ENCODE results near the gene MS4A13.
"Not testable (repeated sequence)": the region's sequence is repeated elsewhere in the genome, so short reads cannot be mapped to it uniquely, and the experiment has no call there.

Gene MS4A13

DNA sequence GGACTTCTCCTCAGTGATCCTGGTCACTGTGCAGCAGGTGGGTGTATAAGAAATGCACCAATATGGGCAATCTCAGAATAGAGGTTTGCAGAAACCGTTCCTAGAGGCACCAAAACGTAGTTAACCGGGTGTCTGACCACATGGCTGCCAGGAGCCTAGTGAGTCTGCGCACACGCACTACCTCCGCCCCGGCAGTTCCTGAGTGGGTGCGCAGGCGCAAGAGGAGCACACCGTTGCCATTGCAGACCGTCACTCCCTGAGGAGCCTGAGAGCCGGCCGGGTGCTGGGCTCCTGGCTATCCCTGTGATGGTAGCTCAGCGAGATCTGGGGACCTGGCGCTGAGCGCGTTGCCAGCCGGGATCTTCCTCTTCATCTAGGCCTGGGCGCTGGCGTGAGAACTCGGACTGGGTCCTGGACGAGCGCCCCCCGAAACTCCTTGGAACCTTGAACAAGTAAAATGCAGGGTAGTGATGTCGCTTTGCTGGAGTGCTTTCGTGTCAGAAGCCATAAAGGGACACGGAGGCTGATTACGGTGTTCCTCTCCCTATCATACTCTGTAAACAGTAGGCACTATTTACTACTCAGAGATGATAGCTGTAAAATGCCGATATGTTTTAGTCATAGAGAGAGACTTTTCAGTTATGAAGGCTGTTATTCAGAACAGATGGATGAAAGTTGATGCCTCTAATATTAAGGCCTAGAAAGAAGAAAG lies at the start of gene MS4A13:
MS4A13 (plus strand) TSS at position 249 of the 712 bp plus-strand sequence. CDS start 2,692 bp downstream, outside the sequence.
- DNase-seq: no peak

GRCh38 chr11:60468829-60469228 lies 46.4 kb upstream of the MS4A13 start:
- DNase-seq: no peak

- DNase-seq: no peak
These were observed 45.5 kb upstream of the MS4A13 start for GRCh38 chr11:60469723-60470122.

DNA sequence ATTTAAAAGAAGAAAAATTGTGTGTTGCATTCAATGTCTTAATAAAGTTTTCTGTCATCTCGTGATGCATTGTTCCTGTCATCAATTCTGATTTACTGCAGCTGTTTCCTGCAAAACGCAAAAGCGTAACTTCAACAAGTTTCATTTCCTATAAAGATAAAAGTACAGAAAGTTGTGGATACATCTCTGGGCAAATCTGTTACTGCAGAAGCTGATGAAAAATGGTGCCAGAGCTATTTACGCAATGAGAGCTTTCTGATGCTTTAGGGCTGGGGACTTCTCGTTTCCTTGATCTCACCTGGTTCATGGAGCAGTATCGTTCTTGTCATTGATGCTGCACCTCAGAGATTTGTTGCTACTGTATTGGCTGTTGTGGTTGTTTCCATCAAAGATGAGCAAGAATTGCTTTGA lies 38.2 kb upstream of the MS4A13 start:
- DNase-seq: no peak

DNA sequence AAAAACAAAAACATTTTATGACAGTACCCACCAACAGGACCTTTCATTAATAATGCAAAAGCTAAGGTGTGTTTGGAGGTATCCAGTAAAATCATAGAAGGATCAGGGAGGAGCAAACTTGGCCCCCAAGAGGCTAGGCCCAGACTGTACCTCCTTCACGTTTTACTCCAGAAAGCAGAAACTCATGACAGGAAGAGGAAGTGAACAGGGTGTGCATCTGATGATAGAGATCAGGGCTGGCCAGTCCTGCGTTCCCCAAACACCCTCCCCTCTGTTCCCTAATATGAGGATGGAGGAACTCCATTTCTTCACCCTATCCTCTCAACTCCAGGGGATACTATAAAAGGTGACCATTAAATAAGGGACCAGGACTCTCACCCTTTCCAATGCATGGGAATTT lies 32.8 kb upstream of the MS4A13 start:
- DNase-seq: no peak

DNA sequence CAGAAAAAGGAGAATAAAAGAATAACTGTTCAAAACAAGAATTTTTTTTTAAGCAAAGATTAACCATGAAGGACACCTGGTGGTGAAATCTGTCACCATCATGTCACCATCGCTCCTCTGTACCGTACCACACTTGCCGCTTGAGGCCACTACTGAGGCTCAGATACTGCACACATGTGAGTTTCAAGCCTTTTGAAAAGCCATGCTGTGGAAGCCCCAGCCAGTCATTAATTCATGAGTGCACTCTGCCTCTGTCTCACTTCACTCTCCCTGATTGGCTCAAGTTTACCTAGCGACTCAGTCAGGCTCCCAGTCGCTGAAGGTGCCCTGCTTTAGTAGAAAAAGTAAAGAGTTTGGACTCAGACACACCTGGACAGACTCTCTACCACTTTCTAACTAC lies 29.2 kb upstream of the MS4A13 start:
- no peak for DNase-seq

GRCh38 chr11:60492488-60493009 lies 22.6 kb upstream of the MS4A13 start, which contains the start of gene MS4A12:
TSS of gene MS4A12 (plus strand) at chr11:60492778. CDS start at chr11:60497319, 4,541 bp downstream.
- DNase-seq: no peak

- no peak for DNase-seq
These were observed 21.7 kb upstream of the MS4A13 start for GRCh38 chr11:60493454-60493853.

GRCh38 chr11:60498399-60498798 lies 16.8 kb upstream of the MS4A13 start:
- DNase-seq: no peak

- DNase-seq: no peak
These were observed 16.3 kb upstream of the MS4A13 start for GRCh38 chr11:60498853-60499252.

DNA sequence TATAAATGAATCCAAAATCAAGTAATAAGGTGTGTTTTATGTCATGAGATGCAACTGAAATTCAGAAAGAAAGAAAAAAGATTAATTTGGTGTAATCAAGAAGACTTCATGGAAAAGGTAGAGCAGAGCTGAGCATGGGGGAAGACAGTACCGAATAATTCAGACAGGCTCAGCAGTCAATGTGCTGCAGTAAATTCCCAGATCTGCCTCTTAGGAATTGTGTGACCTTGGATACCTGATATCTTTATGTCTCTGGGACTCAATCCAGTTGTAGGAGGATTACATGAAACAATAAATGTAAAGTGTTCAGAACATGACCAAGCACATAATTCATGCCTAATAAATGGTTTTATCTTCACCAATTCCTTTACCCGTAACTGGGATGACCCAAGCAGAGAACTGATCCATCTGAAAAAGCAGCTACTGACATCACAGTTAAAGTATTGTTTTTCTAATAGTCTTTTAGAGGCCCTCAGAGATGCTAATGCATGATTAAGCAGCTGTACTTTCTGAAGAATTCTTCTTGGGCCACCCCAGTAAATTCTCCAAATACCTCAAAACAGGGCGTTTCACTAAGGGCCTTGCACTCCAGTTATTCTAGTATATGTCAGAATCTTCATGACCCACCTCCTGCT lies 14.8 kb upstream of the MS4A13 start:
- no peak for DNase-seq

DNA sequence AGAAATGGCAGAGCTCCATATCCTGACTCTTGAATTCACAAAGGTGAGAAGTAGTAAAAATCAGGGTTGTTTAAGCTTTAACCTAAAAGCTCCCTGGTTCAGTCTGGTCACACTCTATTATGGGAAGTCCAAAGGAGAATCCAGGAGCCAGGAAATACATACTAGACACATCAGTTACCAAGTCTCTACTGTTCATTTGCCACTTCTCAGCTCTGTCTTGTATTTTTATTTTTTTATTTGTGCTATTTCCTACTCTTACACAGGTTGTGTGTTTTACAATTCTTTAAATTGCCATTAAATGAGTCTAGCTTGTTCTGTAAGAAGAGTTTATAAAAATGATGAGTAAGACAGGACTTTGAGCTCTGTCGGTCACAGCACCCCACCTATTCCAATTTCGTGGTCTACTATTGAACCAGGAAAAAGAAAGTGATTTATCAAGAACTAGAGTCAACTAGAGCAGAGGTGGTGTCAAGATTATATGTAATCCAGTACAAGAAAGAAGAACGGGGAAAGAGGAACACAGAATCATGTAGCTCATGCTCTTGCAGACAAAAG lies 12.9 kb upstream of the MS4A13 start:
- DNase-seq: no peak

- DNase-seq: no peak
These were observed 10.8 kb upstream of the MS4A13 start for GRCh38 chr11:60504219-60504905.

DNA sequence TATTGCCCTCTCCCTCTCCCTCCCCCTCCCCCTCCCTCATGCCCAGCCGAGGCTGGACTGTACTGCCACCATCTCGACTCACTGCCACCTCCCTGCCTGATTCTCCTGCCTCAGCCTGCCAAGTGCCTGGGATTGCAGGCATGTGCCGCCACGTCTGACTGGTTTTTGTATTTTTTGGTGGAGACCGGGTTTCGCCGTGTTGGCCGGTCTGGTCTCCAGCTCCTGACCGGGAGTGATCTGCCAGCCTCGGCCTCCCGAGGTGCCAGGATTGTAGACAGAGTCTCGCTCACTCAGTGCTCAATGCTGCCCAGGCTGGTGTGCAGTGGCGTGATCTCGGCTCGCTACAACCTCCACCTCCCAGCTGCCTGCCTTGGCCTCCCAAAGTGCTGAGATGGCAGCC lies 5.6 kb upstream of the MS4A13 start:
- not testable (repeated sequence) for DNase-seq

GRCh38 chr11:60510209-60510608 lies 5.0 kb upstream of the MS4A13 start:
- not testable (repeated sequence) for DNase-seq

DNA sequence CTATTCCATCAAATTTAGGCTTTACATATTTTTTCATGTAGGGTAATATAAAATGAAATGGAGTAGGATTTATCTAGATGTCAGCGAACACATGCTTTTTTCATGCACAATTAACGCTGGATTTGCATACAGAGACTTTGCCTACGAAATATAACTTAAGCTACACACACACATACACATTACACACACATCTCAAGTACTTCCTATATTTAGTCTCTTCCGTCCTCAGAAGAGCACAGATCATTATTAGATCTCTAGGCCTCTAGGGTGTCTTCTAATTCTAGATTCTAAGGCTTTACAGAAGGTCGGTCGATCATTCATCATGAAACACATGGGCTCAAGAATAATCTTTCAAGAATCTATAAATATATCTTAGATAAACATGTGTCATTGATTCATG lies 3.8 kb upstream of the MS4A13 start:
- no peak for DNase-seq

DNA sequence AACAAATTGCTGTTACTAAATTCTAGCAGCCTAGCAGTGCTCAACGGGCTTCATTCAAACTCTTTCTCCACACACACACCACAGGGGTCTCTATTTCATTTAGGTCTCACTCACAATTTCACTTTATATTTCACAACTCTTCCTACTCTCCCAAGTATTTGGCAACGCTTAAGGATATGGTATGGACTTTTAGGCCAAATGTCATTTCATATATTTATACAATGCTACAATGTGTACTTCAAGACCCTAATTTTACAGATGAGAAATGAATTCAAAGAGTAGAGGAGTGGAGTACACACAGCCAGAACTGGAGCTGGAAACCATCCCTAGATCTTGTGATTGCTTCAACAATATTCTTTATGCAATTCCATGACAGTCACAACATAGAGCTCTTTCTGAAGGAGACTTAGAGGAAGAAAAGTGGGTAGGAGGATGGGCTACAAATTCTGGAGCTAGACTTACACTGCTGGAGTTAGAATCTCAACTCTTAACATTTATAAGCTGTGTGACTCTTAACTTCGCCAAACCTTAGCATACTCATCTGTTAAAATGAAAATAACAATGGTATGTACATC lies 2.5 kb upstream of the MS4A13 start:
- DNase-seq: no peak

- no peak for DNase-seq
These were observed 1.4 kb upstream of the MS4A13 start for GRCh38 chr11:60513496-60514460.

- DNase-seq: no peak
These were observed 13.3 kb downstream of the MS4A13 start for GRCh38 chr11:60528465-60528864.

DNA sequence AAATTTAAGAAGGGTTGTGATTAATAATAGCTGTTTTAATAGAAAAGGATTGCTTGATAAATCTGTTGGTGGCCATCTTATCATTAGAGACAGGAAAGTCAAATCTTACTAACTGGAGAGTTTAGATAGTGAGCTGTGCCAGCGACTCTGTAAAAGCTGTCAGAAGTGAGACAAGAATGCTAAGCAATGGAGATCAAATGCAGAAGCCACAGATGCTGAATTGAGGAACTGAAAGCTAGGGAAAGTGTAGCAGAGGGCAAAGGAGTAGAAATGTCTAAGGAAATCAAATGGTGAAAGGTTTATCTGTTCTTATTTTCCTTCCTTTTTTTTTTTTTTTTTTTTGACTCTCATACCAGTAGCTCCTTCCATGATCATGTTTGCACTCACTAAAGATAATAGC lies 13.7 kb downstream of the MS4A13 start:
- no peak for DNase-seq

DNA sequence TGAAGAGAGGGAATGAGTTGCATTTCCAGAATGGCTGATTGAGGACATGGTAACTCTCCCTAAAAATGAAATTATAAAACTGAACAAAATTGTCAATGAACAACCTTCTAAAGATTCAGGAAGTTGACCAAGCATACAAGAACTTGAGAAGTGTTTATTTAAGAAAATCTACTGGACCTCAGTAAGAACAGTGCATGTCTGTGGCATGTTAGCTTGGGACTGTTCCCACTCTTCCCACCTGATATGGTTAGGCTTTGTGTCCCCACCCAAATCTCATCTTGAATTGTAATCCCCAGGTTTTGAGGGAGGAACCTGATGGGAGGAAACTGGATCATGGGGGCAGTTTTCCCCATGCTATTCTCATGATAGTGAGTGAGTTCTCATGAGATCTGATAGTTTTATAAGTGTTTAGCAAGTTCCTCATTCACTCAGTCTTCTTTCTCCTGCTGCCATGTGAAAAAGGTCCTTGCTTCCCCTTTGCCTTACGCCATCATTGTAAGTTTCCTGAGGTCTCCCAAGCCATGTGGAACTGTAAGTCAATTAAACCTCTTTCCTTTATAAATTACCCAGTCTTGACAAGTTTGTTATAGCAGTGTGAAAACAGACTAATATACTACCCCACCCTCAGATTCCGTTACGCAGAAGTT lies 15.4 kb downstream of the MS4A13 start:
- DNase-seq: no peak
